LNCAP (cell line): ENCODE data around the gene TM4SF4.

Experiments
- TF ChIP-seq, protein P1 (sequence below): fragments of 450-650 bp; IDR thresholded peaks from 2 replicates; pipeline ENCODE4 v1.5.1; 2017; ENCODE audit warnings: mild to moderate bottlenecking

TM4SF4 gene

DNA sequence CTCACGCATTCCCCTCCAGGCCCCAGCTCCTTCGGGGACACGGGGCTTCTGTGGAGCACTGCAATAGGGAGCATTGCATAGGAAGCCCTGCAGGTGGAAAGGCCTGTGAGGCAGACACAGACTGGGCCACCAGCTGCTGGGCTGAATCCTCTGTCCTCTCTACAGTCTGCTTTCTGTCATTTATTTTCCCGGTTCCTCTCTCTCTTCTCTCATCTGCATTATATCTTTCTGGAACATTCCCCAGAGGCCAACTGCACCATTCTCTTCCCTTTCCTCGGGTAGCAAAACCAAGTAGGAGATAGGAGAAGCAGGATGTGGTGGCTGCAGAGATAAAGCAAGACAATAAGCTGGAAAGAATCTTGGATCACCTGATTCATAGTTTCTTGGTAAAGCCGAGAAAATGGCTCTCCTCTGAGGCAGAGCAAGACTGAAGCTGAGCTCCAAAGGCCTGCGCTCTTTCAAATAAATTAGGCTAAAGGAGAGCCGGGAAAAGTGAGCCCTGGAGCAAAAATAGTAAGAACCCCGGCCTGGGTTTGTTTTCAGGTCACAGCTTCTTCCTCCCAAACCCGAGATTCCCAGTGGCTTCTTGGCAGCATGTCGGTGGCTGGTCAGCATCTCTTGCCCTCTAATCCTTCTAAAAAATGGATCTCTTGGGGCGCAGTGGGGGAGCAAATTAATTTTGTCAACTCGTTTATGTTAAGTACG lies 5.3 kb downstream of the TM4SF4 start:
- TF ChIP-seq, protein P1, sequence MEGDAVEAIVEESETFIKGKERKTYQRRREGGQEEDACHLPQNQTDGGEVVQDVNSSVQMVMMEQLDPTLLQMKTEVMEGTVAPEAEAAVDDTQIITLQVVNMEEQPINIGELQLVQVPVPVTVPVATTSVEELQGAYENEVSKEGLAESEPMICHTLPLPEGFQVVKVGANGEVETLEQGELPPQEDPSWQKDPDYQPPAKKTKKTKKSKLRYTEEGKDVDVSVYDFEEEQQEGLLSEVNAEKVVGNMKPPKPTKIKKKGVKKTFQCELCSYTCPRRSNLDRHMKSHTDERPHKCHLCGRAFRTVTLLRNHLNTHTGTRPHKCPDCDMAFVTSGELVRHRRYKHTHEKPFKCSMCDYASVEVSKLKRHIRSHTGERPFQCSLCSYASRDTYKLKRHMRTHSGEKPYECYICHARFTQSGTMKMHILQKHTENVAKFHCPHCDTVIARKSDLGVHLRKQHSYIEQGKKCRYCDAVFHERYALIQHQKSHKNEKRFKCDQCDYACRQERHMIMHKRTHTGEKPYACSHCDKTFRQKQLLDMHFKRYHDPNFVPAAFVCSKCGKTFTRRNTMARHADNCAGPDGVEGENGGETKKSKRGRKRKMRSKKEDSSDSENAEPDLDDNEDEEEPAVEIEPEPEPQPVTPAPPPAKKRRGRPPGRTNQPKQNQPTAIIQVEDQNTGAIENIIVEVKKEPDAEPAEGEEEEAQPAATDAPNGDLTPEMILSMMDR = no peak

DNA sequence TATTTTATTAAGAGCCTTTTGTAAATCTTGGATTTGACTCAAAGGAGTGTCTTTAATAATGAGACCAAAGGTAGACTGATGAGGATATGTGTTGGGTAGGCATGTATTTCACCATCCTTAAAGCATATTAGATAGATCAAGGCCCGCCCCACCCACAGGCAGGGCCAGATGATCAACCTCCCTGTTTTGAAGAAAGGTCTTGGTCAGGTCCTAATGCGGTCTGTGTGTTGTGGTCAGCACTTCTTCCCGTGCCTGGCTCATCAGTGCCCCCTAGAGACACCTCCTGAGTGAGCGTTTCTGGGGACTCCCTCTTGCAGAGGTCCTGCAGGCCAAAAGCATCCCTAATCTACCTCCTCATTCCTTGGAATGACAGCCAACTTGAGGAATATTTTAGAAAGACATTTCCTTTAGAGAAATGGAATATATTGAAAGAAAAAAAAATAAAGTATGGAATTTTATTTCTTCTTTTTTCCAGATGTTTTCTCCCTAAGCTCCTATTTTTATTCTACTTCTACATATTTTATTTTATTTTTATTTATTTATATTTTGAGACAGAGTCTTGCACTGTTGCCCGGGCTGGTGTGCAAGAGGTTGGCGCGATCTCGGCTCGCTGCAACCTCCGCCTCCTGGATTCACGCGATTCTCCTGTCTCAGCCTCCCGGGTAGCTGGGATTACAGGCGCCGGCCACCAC lies 6.0 kb downstream of the TM4SF4 start:
- TF ChIP-seq, protein P1 = peak; percentile 90

DNA sequence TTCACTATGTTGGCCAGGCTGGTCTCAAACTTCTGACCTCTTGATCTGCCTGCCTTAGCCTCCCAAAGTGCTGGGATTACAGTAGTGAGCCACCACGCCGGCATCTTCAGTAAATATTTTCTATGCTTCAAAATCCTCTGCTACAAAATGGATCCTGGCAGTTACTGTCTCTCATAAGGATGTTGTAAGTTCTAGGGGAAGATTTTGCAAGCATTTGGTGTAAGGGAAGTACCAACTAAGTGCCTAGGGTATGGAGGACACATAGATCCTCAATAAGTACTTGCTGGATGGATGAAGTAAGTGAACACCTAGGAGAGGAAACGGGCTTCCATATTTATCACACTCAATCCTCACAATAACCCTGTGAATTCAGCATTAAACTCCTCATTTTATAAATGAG lies 6.6 kb downstream of the TM4SF4 start:
- TF ChIP-seq, protein P1 = no peak

DNA sequence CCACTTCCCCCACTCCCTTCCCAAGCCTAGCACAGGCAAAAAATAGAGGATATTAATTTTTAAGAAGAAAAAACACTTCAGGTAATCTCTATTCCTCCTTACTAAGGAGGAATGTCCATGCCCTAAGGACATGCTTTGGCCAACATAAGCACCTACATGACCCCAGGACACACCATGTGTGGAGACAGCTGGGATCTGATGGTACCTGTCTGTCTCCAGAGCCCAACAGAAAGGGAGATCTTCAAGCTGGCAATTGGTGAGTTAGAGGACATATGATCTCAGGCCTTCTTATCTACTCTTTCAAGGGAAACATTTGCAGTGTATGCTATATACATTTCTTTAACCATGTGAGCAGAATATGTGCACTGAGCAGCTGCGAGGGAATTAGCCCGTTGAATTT lies 7.0 kb downstream of the TM4SF4 start:
- TF ChIP-seq, protein P1 = no peak

DNA sequence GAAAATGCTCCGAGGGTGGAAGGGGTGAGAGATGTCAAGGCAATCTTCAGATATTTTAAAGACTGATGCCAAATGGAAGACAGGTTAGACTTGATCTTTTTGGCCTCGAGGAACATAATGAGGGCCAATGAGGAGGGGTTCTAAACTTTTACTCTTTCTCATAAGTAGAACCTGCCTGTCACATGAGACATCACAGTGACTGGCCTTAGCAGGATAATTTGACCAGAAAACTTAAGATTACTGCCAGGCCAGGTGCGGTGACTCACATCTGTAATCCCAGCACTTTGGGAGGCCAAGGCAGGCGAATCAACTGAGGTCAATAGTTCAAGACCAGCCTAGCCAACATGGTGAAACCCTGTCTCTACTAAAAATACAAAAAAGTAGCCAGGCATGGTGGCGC lies 12.2 kb downstream of the TM4SF4 start:
- TF ChIP-seq, protein P1 = no peak

DNA sequence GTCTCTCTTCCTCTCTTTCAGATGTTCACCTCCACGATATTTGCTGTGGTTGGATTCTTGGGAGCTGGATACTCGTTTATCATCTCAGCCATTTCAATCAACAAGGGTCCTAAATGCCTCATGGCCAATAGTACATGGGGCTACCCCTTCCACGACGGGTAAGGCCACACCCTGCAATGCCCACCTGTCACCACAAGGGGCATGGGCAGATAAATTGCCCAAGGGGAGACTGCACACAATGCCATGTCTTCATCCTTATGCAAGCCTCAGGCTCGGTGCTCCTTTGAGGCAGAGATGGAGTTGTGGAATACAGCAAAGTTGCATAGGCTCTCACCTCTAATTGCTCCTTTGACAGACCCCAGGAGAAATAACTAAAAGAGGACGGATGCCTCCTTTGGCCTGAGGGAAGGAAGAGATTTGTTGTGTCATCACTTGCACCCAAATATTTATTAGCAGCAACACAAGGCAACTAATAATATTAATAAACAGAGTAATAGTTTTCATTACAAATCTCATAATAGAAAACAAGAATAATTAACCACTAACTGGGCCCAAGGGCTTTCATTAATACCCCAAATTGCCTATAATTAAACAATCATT lies 13.2 kb downstream of the TM4SF4 start:
- TF ChIP-seq, protein P1 = peak; percentile 28; the same call in 1 of the 2 replicates

DNA sequence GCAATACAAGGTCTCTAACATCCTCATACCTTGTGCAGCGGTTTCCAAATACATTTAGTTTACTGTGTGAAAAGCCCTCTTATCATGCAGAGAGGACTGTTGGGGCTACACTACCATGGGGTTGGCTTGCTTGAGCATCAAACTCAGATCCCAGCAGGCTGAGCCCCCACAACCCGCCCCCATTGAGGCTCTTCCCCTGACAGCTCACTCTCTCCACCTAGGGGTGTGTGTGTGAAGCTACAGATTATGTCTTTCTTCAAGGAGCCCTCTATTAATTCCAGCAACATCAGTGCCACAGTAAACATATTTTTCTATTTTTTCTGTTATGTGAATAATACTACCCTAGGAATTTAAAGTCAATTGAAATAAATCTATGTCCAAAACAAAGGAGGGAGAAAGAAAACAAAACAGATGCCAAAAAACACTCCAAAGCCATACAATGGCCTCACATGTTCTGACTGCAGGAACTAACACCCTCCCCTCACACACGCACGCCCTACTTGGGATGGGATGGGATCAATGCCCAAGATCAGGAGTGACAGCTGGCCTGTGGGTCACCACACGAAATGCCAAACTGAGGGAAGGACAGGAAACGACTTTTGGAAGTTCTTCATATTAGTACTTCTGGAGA lies 14.7 kb downstream of the TM4SF4 start:
- TF ChIP-seq, protein P1 = peak; percentile 62
